ENCODE data around the gene LMO4. TPM values are rescaled to one million over a fixed set of nuclear protein-coding genes. Genes with fewer than 3 reads are reported as not detected.

LMO4 gene
- total RNA-seq, 1 donor from 2014 or later, result 20.8 TPM

DNA sequence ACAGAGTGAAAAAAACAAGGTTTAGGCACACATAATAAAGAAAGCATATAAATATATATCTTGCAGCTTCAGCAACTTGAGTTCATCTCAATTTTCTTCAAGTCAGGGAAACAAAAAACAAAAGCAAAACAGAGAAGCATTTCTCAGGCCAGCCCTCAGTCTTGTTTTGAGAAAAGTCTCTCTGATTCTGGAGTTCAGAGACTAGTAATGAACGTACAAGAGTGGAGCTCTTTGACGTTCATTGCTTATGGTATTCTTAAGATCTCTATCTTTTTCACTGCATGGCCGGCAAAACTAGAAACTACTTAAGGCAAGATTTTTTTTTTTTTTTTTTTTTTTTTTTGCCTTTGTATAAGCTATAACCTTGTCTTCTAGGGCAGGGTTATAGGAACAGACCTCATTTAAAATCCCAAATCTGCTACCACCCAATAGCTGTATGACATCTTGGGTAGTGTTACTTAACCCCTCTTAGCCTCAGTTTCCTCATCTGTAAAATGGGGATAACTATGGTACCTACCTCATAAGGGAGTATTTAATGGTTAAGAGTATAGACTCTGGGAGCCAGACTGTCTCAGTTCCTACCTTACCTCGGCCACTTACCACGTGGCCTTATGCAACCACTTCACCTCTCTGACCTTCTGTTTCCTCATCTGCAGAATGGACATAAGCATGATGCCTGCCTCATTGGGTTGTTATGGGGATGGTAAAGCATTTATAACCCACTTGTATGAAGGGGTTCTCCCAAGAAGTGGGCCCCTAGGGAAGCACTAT lies 33.6 kb downstream of the LMO4 start:
- no peak for DNase-seq

DNA sequence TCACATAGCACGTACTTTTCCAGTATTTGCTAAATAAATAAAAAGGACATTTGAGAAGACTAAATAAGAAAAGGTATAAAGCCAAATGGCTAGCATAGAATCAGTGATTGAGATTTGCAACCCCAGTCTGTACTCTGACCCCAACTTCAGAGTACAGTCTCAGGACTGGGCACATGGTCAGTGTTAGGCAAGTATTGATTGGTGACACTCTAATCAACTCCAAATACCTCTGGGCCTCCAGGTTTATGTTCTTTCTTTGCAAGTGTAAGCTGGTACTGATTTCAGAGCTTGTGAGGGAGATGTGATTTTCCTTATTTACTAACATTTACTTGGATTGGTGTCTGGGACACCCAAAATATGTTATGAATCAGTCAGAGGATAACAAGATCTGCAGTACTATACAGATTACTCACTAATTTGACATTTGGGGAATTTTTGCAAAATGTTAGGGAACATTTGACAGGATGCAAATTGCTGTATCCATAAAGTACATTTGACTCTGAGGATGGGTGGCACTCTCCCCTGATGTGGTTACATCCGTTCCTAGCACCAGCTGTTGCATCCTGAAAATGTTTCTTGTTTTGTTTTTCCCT lies 34.2 kb downstream of the LMO4 start:
- no peak for DNase-seq

DNA sequence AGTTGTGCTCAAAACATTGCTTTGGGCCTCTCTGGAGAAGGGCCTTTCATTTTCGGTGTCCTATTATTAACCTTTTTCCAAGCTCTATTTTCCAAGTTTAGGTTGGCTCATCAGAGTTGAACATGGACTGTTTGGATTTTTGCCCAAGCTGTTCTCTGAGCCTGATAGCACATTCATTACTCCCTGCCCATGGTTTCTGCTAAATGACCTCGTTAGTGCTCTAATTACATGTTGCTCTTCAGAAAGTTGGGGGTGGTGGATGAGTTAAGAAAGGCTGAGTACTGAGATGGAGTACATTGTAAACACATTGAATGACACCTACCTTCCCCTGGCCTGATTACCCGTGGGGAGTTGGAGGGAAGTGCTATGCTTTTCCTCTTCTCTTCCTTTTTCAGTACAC lies 38.9 kb downstream of the LMO4 start:
- no peak for DNase-seq

DNA sequence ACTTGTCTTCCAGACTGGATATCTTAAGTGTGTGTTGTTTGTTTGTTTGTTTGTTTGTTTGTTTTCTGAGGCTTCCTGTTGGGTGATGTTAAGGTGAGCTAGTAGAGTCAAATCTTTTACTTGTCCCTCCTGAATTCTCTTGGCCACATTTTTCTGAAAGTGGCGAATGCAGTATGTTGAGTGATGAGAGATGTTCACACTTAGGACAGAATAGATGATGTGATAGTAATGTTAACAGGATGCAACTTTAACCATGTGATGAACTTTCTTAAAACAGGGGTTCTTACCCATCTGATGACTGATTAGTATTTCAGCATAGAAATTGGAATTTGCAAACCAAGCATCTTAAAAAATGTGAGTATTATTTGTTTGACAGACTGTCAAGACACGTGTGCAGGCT lies 40.2 kb downstream of the LMO4 start:
- no peak for DNase-seq

DNA sequence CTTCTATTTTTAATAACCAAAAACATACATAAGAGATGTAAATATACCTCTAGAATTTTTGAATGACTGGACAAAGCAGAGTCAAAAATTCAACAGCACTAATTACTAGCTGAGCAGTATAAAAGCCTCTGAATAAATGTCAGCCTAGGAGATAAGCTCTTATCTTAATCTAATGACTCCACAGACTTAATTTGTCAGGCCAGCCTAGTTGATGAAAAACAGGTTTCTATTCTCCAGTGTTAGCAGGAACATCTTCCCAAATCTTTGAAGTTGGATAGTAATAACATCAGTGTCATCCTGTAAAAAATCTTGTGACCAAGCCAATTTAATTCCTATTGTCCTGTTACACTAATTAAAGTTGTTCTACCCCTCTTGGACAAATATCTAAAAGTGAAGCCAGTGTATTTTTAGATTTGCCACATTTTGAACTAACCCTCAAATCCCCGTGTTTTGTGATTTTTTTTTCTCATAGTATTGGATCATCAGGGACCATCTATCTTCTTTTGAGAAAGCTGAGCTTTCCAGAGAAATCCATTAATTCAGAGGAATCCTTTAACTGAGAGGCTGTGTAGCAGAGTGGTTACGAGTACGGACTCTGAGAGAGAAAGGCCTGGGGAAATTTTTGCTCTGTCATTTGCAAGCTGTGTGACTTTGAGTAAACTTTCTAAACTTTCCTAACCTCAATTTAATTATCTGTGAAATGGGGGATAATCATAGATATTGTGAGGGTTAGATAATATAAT lies 41.2 kb downstream of the LMO4 start:
- no peak for DNase-seq

DNA sequence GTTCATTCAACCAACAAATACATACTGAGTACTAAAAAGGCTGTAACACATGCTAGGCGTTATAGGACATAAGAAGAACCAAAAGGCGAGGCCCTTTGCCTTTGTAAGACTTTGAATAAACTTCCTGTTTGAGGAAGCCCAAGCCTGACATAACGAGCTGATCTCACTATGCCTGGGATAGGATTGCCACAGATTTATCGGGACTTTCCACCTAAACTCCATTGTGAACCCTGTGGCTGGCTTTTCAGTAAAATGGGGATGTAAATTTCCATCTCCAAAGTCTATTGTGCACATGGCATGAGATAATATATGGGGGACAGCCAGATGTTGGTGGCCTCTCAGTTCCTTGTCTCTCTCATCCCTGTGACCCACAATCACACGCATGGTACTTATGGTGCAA lies 41.9 kb downstream of the LMO4 start:
- DNase-seq, result peak; percentile 20

DNA sequence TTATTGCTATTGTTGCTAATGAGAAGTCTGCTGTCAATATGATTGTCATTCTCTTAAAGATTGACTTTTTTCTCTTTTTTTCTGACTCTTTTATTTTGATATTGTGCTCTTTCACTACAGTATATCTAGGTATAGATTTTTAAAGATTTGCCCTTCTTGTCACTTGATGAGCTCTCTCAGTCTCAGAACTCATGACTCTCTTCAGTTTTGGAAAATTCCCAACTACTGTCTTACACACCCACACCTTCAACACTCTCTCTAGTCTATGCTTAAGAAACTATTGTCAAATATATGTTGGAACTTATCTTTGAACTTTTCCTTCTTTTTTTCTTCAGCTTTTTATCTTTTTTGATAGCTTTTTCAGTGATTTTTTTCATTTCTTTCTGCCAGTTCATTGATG lies 50.6 kb downstream of the LMO4 start:
- no peak for DNase-seq

DNA sequence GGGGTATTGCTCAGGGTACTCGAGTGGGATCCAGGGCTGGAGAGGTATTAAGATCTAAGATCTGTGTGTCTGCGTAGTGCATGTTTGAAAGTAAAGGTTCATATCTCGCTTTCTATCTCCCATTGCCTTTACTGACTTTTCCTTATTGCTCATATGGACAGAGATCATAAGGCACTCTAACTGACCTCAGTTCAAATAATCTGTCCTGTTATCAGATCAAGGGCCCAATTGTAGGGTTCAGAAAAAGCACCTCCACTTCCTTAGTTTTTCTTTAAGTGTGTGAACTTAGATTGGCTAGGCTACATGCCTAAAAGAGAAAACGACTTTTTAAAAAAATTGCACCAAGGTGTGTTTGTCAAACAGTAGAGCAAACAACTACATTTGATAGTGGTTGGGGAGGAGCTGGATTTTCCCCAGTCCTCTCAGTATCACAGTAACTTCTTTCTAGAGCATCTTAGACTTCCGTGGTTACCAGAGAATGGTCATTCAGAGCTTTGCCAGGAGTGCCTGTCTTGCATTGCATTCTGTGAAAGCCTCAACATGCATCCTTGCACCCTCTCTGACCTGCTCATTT lies 57.6 kb downstream of the LMO4 start:
- no peak for DNase-seq

DNA sequence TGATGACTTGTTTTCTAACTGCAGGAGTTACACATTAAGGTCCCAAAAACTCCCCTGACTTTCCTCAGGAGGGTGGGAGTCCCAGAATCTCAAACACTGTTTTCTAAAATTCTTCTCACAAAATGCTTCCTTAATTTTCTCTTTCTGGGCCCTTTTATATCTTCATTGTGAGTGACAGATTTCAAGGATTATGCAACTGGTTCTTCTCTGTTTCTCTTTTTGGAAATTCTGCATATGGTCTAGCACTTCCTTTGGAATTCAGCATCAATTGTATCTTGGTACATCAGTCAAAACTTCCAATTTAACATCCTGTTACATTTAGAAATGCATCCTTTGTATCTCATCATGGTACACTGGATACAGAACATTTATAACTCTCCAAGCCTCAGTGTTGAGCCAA lies 59.7 kb downstream of the LMO4 start:
- no peak for DNase-seq

DNA sequence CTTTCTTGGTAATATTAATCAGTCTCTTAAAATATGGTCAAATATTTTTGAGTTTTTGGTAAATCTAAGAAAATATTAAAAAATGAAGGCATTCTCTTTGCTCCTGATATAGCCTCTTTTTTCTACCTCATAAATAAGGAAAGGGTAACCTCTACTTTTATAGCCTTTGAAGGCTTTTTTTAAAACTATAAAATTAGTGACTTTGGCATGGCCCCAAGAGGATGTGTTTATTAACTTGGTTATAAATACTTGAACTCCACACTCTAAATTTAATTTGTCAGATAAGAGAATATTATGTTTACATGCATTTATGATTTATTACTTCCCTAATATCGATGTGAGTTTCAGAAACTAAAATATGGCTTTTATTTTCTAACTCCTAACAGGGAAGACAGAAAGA lies 60.3 kb downstream of the LMO4 start:
- DNase-seq, result no peak

DNA sequence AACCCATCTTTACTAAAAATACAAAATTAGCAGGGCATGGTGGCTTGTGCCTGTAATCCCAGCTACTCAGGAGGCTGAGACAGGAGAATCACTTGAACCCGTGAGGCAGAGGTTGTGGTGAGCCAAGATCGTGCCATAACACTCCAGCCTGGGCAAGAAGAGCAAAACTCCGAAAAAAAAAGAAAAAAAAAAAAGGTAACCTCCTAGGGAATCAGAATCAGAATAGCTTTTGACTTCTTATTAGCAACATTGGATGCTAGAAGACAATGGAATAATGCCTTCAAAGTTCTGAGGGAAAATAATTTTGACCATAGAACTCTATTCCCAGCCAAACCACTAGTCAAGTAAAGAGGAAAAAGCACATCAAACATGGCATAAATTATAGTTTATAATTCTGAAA lies 60.9 kb downstream of the LMO4 start:
- no peak for DNase-seq

DNA sequence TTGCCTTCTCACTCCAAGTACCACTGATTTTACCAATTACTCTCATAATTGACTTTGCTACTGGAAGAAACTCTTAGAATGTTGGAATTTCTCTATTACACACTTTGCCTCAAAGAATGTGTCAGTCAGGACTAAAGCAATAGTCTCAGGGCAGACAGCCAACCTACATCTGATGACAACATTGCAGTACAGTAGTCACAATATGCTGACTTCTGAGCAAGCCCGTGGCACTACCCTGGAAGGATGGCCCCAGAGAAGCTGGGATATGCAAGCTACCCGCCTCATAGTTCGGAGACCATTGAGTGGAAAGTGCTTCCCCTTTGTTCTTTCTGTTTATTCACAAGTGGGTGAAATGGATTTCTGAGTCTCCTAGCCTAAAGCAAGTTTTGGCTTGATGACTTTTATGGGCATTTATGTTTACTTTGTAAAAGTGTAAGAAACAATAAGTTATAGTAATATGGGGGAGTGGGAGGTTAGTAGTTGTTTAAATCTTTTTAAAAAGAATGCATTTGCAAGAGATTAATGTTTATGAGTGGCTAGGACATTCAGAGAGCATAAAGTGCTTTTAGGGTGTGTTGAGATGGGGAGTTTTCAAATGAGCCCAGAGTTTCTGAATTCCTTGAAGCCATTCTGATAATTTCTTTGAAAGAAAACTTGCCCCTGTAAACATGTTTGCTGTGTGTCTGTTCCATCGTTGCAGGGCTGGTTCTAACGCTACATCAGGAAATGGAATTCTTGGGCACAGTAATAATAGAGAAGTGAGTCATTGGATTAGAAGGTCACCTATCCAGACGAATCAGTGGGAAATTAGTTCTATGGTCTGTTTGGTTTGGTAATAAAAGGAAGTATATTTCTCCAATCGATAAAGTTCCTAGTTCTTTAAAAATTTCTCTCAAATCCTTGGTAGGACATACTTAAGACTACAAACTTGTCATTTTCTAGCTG lies 63.8 kb downstream of the LMO4 start:
- peak; percentile 28 for DNase-seq

DNA sequence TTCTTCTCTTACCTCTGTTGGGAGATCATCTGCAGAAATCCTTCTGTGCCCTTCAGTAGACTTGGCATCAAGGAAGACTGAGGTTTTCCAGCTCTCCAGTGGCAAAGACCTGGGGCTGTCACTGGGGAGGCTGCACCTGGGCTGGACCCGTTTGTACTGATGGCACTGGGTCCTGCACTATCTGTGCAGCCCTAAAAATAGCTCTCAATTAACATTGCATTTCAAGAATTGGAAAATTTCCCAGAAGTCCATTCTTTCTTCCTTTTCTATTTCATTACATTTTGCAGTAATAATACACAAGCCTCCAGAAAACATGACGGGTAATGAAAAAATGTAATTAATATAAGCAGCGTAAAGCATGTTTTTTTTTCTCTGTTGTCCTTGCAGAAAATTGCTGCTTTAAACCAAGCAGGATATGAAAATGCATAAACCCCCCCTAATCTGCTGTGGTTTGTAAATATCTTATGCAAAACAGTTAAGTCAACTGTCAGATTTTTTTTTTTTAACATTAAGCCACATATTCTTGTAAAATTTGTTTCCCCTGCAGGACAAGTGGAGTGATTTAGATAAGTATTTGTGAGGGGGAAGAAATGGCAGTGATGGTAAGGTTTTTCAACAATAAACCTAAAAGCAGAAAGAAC lies 64.9 kb downstream of the LMO4 start:
- no peak for DNase-seq

DNA sequence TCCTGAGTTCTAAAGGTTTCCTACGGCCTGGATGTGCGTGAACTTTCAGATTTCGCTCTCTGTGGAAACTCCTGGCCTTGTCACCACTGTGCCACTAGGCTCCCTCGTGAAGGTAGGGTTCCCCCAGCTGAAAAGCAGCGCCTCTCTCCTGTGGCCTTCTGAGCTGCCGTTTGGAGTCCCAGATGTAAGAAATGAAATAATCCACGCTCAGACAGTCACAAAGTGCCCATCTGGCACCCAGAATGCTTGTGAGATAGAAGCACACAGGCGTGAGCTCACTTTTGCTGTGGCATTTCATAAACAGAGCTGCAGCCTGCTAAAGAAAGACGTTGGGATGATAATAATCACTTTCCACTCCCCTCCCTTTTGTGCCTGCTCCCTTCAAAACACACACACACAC lies 65.8 kb downstream of the LMO4 start:
- no peak for DNase-seq

DNA sequence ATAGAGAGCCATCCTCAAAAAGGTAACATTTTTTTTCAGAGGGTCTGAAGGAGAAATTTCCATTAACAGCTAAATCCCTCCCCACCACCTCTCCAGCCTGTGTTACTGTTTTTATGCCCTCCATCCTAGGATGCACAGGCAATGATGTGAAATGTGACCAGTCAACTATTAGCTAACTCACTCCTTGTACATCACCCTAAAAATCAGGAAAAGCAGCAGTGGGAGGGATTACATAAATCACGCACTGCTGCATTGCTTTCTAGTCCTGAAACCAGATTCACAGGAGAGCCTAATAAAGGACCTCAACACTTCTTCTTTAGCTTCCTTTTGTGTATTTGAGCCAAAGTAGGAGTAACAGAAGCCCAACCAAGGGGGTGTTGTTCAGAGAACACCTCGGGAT lies 66.3 kb downstream of the LMO4 start:
- DNase-seq, result no peak
